HepG2 (cell line): ENCODE results near the gene PSORS1C1. TPM values are rescaled to one million over a fixed set of nuclear protein-coding genes. Genes with fewer than 3 reads are reported as not detected.

Experiments
- BORCS8-MEF2B ChIP-seq: sonication (generic); formaldehyde crosslinking; IDR thresholded peaks from 2 replicates; pipeline ENCODE4 v1.8.0; 2022; ENCODE audit warnings: mild to moderate bottlenecking, missing genetic modification reagents
- CBX1 ChIP-seq: IDR thresholded peaks from one replicate; pipeline ENCODE4 v1.6.1; 2016; ENCODE audit warnings: antibody characterized with exemption, low read depth
- CSRNP1 ChIP-seq: sonication (generic); formaldehyde crosslinking; IDR thresholded peaks from 2 replicates; pipeline ENCODE4 v1.8.1; 2023; ENCODE audit warnings: mild to moderate bottlenecking, missing genetic modification reagents
- HDAC2 ChIP-seq: sonication (generic); formaldehyde crosslinking; IDR thresholded peaks from 2 replicates; pipeline ENCODE4 v1.4.0; 2020; ENCODE audit warnings: missing genetic modification reagents
- HMG20B ChIP-seq: conservative IDR thresholded peaks from 2 replicates; pipeline ENCODE4 v1.6.1; 2016; ENCODE audit warnings: missing genetic modification reagents, missing compliant biosample characterization
- MAX ChIP-seq: IDR thresholded peaks from 2 replicates; pipeline ENCODE4 v1.6.1; 2012; ENCODE audit warnings: inconsistent platforms
- NR2F2 ChIP-seq: IDR thresholded peaks from 2 replicates; pipeline ENCODE4 v1.6.1; 2012; ENCODE audit warnings: low read depth, inconsistent platforms, borderline replicate concordance
- PHB2 ChIP-seq: fragments of 450-650 bp; IDR thresholded peaks from 2 replicates; pipeline ENCODE4 v1.6.1; 2018; ENCODE audit not compliant: partially characterized antibody
- POLR2A ChIP-seq, 2 experiments: IDR thresholded peaks; 2 replicates each; pipeline ENCODE4 v1.6.1; 2011; ENCODE audit warnings: low read depth in 2 of 2, low read length in 2 of 2, mild to moderate bottlenecking in 1 of 2, moderate library complexity in 1 of 2; ENCODE audit not compliant: insufficient read depth in 1 of 2
- PRMT3 ChIP-seq: sonication (generic); formaldehyde crosslinking; IDR thresholded peaks from 2 replicates; pipeline ENCODE4 v1.8.1; 2022; ENCODE audit warnings: low read depth, mild to moderate bottlenecking, moderate library complexity, missing genetic modification reagents, borderline replicate concordance
- SAP130 ChIP-seq: IDR thresholded peaks from 2 replicates; pipeline ENCODE4 v1.6.1; 2016; ENCODE audit warnings: low read depth
- SETDB1 ChIP-seq: sonication (generic); formaldehyde crosslinking; IDR thresholded peaks from 2 replicates; pipeline ENCODE4 v1.5.1; 2020; ENCODE audit warnings: missing genetic modification reagents, mild to moderate bottlenecking, borderline replicate concordance
- SRF ChIP-seq: IDR thresholded peaks from 2 replicates; pipeline ENCODE4 v1.6.1; 2011; ENCODE audit warnings: mild to moderate bottlenecking, low read depth, low read length, moderate library complexity
- ZBTB3 ChIP-seq: sonication (generic); formaldehyde crosslinking; IDR thresholded peaks from 2 replicates; pipeline ENCODE4 v1.4.0; 2020; ENCODE audit warnings: low read depth, mild to moderate bottlenecking, moderate library complexity, missing genetic modification reagents, borderline replicate concordance
- ZFAT ChIP-seq: sonication (generic); formaldehyde crosslinking; conservative IDR thresholded peaks from 2 replicates; pipeline ENCODE4 v1.8.1; 2023; ENCODE audit warnings: missing genetic modification reagents, inconsistent platforms
- ZFP36L1 ChIP-seq: sonication (generic); formaldehyde crosslinking; IDR thresholded peaks from 2 replicates; pipeline ENCODE4 v1.8.0; 2022; ENCODE audit warnings: mild to moderate bottlenecking, missing genetic modification reagents, moderate library complexity
- ZMAT5 ChIP-seq: sonication (generic); formaldehyde crosslinking; IDR thresholded peaks from 2 replicates; pipeline ENCODE4 v1.5.0; 2020; ENCODE audit warnings: mild to moderate bottlenecking, low read depth, missing genetic modification reagents, borderline replicate concordance
- ZNF484 ChIP-seq: sonication (generic); formaldehyde crosslinking; IDR thresholded peaks from 2 replicates; pipeline ENCODE4 v1.5.1; 2020; ENCODE audit warnings: mild to moderate bottlenecking, low read depth, missing genetic modification reagents, borderline replicate concordance
- ZNF576 ChIP-seq: sonication (generic); formaldehyde crosslinking; IDR thresholded peaks from 2 replicates; pipeline ENCODE4 v1.4.0; 2020; ENCODE audit warnings: mild to moderate bottlenecking, missing genetic modification reagents
- ZNF629 ChIP-seq: sonication (generic); formaldehyde crosslinking; conservative IDR thresholded peaks from 2 replicates; pipeline ENCODE4 v1.5.0; 2020; ENCODE audit warnings: missing genetic modification reagents
- ZSCAN21 ChIP-seq: sonication (generic); formaldehyde crosslinking; IDR thresholded peaks from 2 replicates; pipeline ENCODE4 v1.8.0; 2022; ENCODE audit warnings: mild to moderate bottlenecking, missing genetic modification reagents, moderate library complexity, borderline replicate concordance
- polyA plus RNA-seq, 8 experiments: library from polyadenylated mRNA; depleted of rRNA in 3 of 8; stranded (reverse) in 7 of 8; unstranded in 1 of 8; fragments of >200 nt; fragmentation: Illumina TruSeq in 4 of 8; extraction: Trizol in 4 of 8; gene quantifications; 2 replicates each; pipeline versions ENCODE4 v1.2.1 to v1.2.3, GENCODE V29; 2011 to 2016; ENCODE audit warnings: low read depth in 4 of 8, missing spikeins in 1 of 8, mixed read lengths in 1 of 8; ENCODE audit not compliant: insufficient read depth in 1 of 8
- total RNA-seq, 5 experiments: library from RNA; depleted of rRNA; stranded (reverse); fragments of >200 nt; fragmentation: Illumina TruSeq; extraction: Trizol; gene quantifications; 2 replicates each; pipeline ENCODE4 v1.2.3, GENCODE V29; 2016; ENCODE audit warnings: low read depth in 1 of 5
- TF ChIP-seq, protein P1 (sequence below): sonication (generic); formaldehyde crosslinking; IDR thresholded peaks from 2 replicates; pipeline ENCODE4 v1.5.0; 2020; ENCODE audit warnings: missing genetic modification reagents
- TF ChIP-seq, protein P2 (sequence below): IDR thresholded peaks from 2 replicates; pipeline ENCODE4 v1.6.1; 2016; ENCODE audit warnings: low read depth, control low read depth
- TF ChIP-seq, protein P3 (sequence below): sonication (generic); formaldehyde crosslinking; IDR thresholded peaks from 2 replicates; pipeline ENCODE4 v1.4.0; 2020; ENCODE audit warnings: missing genetic modification reagents

The PSORS1C1 gene
- total and polyA plus RNA-seq, 2 of the 13 experiments (the other 11 are each of a cell fraction or from before 2014, with no cell fraction given), result 0.01 to 0.02 TPM

GRCh38 chr6:31158140-31158862, 43.7 kb downstream of the PSORS1C1 start, which contains the start of gene TCF19 (continued):
- TF ChIP-seq MAX (peak; percentile 76), HDAC2 (CRISPR knock-in tag) (peak; percentile 43; the same call in 1 of the 2 replicates), ZNF629 (CRISPR knock-in tag) (no peak), HMG20B (CRISPR knock-in tag) (no peak), ZSCAN21 (CRISPR knock-in tag) (peak; percentile 56; the same call in 1 of the 2 replicates), CBX1 (no peak), SAP130 (CRISPR knock-in tag) (peak; percentile 100), ZFP36L1 (peak; percentile 96), ZFAT (no peak), POLR2A (IDR thresholded peaks at IDR 0.05; ENCODE audit: insufficient read depth in 1 of 2, low read depth in 2 of 2, low read length in 2 of 2) (peak in 1 of 2 experiments; percentile 58; a peak in 1 of 4 replicates), CSRNP1 (CRISPR knock-in tag) (peak; percentile 88), BORCS8-MEF2B (CRISPR knock-in tag) (peak; percentile 95; the same call in 1 of the 2 replicates), NR2F2 (no peak), ZMAT5 (CRISPR knock-in tag) (no peak), ZBTB3 (CRISPR knock-in tag) (no peak), SETDB1 (CRISPR knock-in tag) (no peak), ZNF576 (no peak), SRF (no peak), PHB2 (no peak), PRMT3 (CRISPR knock-in tag) (no peak), ZNF484 (CRISPR knock-in tag) (no peak)
- TF ChIP-seq, protein P1, sequence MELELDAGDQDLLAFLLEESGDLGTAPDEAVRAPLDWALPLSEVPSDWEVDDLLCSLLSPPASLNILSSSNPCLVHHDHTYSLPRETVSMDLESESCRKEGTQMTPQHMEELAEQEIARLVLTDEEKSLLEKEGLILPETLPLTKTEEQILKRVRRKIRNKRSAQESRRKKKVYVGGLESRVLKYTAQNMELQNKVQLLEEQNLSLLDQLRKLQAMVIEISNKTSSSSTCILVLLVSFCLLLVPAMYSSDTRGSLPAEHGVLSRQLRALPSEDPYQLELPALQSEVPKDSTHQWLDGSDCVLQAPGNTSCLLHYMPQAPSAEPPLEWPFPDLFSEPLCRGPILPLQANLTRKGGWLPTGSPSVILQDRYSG, result no peak
- TF ChIP-seq, protein P2, sequence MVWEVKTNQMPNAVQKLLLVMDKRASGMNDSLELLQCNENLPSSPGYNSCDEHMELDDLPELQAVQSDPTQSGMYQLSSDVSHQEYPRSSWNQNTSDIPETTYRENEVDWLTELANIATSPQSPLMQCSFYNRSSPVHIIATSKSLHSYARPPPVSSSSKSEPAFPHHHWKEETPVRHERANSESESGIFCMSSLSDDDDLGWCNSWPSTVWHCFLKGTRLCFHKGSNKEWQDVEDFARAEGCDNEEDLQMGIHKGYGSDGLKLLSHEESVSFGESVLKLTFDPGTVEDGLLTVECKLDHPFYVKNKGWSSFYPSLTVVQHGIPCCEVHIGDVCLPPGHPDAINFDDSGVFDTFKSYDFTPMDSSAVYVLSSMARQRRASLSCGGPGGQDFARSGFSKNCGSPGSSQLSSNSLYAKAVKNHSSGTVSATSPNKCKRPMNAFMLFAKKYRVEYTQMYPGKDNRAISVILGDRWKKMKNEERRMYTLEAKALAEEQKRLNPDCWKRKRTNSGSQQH (CRISPR knock-in tag), result no peak
- TF ChIP-seq, protein P3, sequence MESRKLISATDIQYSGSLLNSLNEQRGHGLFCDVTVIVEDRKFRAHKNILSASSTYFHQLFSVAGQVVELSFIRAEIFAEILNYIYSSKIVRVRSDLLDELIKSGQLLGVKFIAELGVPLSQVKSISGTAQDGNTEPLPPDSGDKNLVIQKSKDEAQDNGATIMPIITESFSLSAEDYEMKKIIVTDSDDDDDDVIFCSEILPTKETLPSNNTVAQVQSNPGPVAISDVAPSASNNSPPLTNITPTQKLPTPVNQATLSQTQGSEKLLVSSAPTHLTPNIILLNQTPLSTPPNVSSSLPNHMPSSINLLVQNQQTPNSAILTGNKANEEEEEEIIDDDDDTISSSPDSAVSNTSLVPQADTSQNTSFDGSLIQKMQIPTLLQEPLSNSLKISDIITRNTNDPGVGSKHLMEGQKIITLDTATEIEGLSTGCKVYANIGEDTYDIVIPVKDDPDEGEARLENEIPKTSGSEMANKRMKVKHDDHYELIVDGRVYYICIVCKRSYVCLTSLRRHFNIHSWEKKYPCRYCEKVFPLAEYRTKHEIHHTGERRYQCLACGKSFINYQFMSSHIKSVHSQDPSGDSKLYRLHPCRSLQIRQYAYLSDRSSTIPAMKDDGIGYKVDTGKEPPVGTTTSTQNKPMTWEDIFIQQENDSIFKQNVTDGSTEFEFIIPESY, result no peak
